ENCODE measurements around the gene PKP4. TPM values are rescaled to one million over a fixed set of nuclear protein-coding genes. Genes with fewer than 3 reads are reported as not detected.

PKP4 gene
- total RNA-seq, 3 donors from 2014 or later, result 41.6 to 59.1 (median 51.1) TPM

GRCh38 chr2:158718196-158718585 lies 261.4 kb downstream of the PKP4 start:
- no peak overlapping the region for H3K4me3 ChIP-seq
- H3K9me3 ChIP-seq, result no peaks in the 10 kb centered on the region
- no peaks in the 10 kb centered on the region for H3K4me1 ChIP-seq (ENCODE audit: low read depth)
- intact Hi-C loops (cut with DNase I, micrococcal nuclease), result no loop called here
- H3K36me3 ChIP-seq (ENCODE audit: low read depth), result no peaks in the 10 kb centered on the region
- DNase-seq (no peak), ATAC-seq (no peak)
- TF ChIP-seq CTCF (IDR thresholded peaks at IDR 0.05), result no peak

GRCh38 chr2:158718851-158719250 lies 262.1 kb downstream of the PKP4 start:
- ATAC-seq, result no peak
- no peak for DNase-seq
- no peak overlapping the region for H3K4me3 ChIP-seq
- no peaks in the 10 kb centered on the region for H3K9me3 ChIP-seq
- intact Hi-C loops (cut with DNase I, micrococcal nuclease), result no loop called here
- no peaks in the 10 kb centered on the region for H3K36me3 ChIP-seq (ENCODE audit: low read depth)
- no peak for TF ChIP-seq CTCF (IDR thresholded peaks at IDR 0.05)
- H3K4me1 ChIP-seq (ENCODE audit: low read depth), result no peaks in the 10 kb centered on the region

- Histone ChIP-seq H3K4me1 (ENCODE audit: low read depth) (no peaks in the 10 kb centered on the region), H3K4me3 (no peak overlapping the region), H3K36me3 (ENCODE audit: low read depth) (no peaks in the 10 kb centered on the region), H3K9me3 (no peaks in the 10 kb centered on the region)
- intact Hi-C loops (cut with DNase I, micrococcal nuclease), result no loop called here
- ATAC-seq (no peak), DNase-seq (no peak)
- TF ChIP-seq CTCF (IDR thresholded peaks at IDR 0.05), result no peak
Observed at GRCh38 chr2:158719403-158719802, 262.7 kb downstream of the PKP4 start.

GRCh38 chr2:158722266-158723105 lies 265.7 kb downstream of the PKP4 start:
- intact Hi-C loops (cut with DNase I, micrococcal nuclease), result no loop called here
- no peak for DNase-seq
- H3K36me3 ChIP-seq (ENCODE audit: low read depth), result no peaks in the 10 kb centered on the region
- H3K9me3 ChIP-seq, result no peaks in the 10 kb centered on the region
- TF ChIP-seq CTCF (IDR thresholded peaks at IDR 0.05), result no peak
- no peak for ATAC-seq
- H3K4me3 ChIP-seq, result no peak overlapping the region
- no peaks in the 10 kb centered on the region for H3K4me1 ChIP-seq (ENCODE audit: low read depth)

GRCh38 chr2:158723181-158723838 lies 266.6 kb downstream of the PKP4 start:
- ATAC-seq (no peak), DNase-seq (no peak)
- Histone ChIP-seq H3K4me3 (no peak overlapping the region), H3K9me3 (no peaks in the 10 kb centered on the region), H3K36me3 (ENCODE audit: low read depth) (no peaks in the 10 kb centered on the region), H3K4me1 (ENCODE audit: low read depth) (no peaks in the 10 kb centered on the region)
- TF ChIP-seq CTCF (IDR thresholded peaks at IDR 0.05), result no peak
- intact Hi-C loops (cut with DNase I, micrococcal nuclease), result no loop called here

All from mucosa of descending colon (tissue), 3 donors.